Progenitor cell of endocrine pancreas (in vitro differentiated cells): Measurements from ENCODE around the gene TFEB. TPM values are rescaled to one million over a fixed set of nuclear protein-coding genes. Genes with fewer than 3 reads are reported as not detected.
A peak's percentile ranks its signal among the peaks of the same experiment; 100 is the strongest.

Source experiments
- DNase-seq: peaks from one replicate; pipeline ENCODE4 v3.0.0; 2021; ENCODE audit warnings: low spot score; ENCODE audit not compliant: unreplicated experiment
- H3K27ac Mint-ChIP-seq: 2 replicates; pipeline ENCODE4 v1.8.0; 2021; ENCODE audit warnings: mild to moderate bottlenecking, moderate library complexity, mixed read lengths
- H3K27me3 Mint-ChIP-seq: 2 replicates; pipeline ENCODE4 v1.8.0; 2021; ENCODE audit warnings: mixed read lengths
- H3K36me3 Mint-ChIP-seq: 2 replicates; pipeline ENCODE4 v1.8.0; 2022; ENCODE audit warnings: mixed read lengths; ENCODE audit not compliant: insufficient read depth
- H3K4me1 Mint-ChIP-seq: 2 replicates; pipeline ENCODE4 v1.8.0; 2021; ENCODE audit warnings: low read depth, mixed read lengths
- H3K4me3 Mint-ChIP-seq: 2 replicates; pipeline ENCODE4 v1.8.0; 2021; ENCODE audit warnings: low read depth, mild to moderate bottlenecking, moderate library complexity, mixed read lengths
- H3K9me3 Mint-ChIP-seq: 2 replicates; pipeline ENCODE4 v1.8.0; 2021; ENCODE audit warnings: low read depth, mixed read lengths
- total RNA-seq: library from RNA; stranded (reverse); gene quantifications from 2 replicates; pipeline ENCODE4 v1.2.1, GENCODE V29; 2021
- TF ChIP-seq, protein P1 (sequence below): fragments of 200-600 bp; sonication (generic); IDR thresholded peaks from one replicate; pipeline ENCODE4 v1.5.0; 2021; ENCODE audit warnings: antibody characterized with exemption, mild to moderate bottlenecking; ENCODE audit not compliant: unreplicated experiment

The TFEB gene
- total RNA-seq, 1 donor from 2014 or later = 0.48 TPM

DNA sequence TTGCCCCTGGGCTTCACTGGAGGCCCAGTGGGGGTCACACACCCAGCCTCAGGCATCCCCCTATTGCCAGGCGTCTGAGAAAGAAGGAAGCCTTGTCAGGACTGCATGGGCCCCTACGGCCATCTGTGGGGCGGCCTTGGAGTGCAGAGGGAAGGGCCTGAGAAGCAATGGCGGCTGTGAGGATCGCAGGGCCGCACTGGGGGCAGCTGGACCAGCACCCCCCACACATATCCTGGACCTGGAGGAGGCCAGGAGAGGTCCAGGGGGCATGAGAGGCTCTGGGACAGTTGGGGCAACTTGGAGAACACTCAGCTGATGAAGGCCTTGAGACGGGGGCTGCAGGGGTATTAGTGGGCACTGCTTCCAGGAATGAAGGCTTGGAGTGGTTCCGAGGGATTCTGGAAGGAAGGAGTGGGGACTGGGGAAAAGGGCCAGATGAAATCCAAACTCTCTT is 80.7 kb downstream of the TFEB start:
- no peak overlapping the region for H3K27ac Mint-ChIP-seq
- TF ChIP-seq, protein P1, sequence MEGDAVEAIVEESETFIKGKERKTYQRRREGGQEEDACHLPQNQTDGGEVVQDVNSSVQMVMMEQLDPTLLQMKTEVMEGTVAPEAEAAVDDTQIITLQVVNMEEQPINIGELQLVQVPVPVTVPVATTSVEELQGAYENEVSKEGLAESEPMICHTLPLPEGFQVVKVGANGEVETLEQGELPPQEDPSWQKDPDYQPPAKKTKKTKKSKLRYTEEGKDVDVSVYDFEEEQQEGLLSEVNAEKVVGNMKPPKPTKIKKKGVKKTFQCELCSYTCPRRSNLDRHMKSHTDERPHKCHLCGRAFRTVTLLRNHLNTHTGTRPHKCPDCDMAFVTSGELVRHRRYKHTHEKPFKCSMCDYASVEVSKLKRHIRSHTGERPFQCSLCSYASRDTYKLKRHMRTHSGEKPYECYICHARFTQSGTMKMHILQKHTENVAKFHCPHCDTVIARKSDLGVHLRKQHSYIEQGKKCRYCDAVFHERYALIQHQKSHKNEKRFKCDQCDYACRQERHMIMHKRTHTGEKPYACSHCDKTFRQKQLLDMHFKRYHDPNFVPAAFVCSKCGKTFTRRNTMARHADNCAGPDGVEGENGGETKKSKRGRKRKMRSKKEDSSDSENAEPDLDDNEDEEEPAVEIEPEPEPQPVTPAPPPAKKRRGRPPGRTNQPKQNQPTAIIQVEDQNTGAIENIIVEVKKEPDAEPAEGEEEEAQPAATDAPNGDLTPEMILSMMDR = no peak
- peaks cover 10% of the 10 kb centered on the region for H3K36me3 Mint-ChIP-seq
- peaks cover 6% of the 10 kb centered on the region for H3K4me1 Mint-ChIP-seq
- DNase-seq = no peak
- H3K4me3 Mint-ChIP-seq = no peak overlapping the region
- no peaks in the 10 kb centered on the region for H3K9me3 Mint-ChIP-seq
- peaks cover 12% of the 10 kb centered on the region for H3K27me3 Mint-ChIP-seq

DNA sequence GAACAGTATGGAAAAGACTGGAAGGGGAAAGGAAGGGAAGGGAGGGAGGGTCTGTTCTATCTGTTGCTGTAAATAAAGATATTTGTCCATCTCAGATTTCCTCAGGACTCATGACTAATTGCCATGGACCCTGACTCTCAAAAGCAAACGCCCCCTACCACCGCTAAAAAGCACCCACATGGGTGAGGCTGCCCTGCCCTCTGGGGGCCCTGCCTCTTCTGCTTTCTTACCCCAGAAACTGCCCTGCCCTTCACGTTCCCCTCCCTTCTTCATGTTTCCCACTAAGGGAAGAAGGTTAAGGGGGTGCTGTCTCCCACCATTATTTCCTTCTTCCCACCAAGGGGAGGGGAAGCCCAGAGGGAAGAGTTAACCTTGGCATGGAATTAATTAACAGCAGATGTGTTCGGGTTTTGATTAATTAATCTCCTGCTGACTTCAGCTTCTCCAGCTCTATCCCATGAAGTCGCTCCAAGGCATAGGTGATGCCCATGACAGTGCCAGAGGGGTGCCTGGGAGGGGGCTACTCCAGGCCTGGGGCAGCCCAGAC is 81.2 kb downstream of the TFEB start:
- H3K9me3 Mint-ChIP-seq = no peaks in the 10 kb centered on the region
- peaks cover 6% of the 10 kb centered on the region for H3K4me1 Mint-ChIP-seq
- DNase-seq = no peak
- no peak overlapping the region for H3K4me3 Mint-ChIP-seq
- TF ChIP-seq, protein P1 = no peak
- H3K27ac Mint-ChIP-seq = no peak overlapping the region
- peaks cover 13% of the 10 kb centered on the region for H3K36me3 Mint-ChIP-seq
- peaks cover 12% of the 10 kb centered on the region for H3K27me3 Mint-ChIP-seq

DNA sequence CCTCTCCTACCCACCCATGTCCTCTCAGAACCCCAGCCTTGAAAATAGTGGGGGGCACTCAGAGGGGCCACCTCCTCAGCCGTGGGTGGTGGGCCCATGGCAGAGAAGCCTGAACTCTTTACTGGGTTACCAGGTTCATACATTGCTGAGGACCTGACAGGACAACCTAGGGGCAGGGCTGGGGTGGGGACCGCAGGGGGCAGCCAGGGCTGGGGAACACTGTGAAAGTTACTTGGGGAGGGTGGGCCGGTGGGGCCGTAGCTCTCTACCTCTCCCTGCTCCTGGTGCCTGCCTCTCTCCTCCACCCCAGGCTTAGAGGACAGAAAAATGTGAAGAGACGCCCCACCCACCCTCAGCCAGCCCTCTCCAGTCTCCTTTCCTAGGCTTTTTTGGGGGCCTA is 81.7 kb downstream of the TFEB start:
- no peak for DNase-seq
- Mint-ChIP-seq H3K9me3 (no peaks in the 10 kb centered on the region), H3K27me3 (peaks cover 9% of the 10 kb centered on the region), H3K36me3 (peaks cover 13% of the 10 kb centered on the region), H3K4me1 (peaks cover 6% of the 10 kb centered on the region), H3K4me3 (no peak overlapping the region), H3K27ac (no peak overlapping the region)
- TF ChIP-seq, protein P1 = no peak

DNA sequence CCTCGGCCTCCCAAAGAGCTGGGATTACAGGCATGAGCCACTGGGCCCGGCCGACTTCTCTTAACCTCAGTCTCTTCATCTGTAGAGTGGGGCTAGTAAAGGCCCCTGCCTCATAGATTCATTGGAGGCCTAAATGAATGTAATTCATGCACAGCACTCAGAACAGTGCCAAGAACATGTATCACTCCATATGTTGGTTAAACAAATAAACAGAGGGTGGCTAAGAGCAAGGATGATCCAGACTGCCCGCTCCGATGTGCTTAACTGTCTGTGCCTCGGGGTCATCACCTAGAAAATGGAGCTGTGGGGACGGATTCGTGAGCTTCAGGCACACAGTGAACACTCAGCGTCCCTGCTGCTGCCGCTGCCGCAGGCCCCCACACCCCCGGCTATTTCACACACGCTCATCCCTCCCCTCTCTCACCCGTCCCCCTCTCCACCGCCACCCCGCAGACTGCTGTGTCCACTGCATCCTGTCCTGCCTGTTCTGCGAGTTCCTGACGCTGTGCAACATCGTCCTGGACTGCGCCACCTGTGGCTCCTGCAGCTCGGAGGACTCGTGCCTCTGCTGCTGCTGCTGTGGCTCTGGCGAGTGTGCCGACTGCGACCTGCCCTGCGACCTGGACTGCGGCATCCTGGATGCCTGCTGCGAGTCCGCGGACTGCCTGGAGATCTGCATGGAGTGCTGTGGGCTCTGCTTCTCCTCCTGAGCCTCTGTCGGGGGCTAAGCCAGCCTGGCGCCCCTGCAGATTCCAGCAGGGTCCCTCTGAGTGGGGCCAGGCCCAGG is 82.3 kb downstream of the TFEB start:
- no peak overlapping the region for H3K4me3 Mint-ChIP-seq

DNA sequence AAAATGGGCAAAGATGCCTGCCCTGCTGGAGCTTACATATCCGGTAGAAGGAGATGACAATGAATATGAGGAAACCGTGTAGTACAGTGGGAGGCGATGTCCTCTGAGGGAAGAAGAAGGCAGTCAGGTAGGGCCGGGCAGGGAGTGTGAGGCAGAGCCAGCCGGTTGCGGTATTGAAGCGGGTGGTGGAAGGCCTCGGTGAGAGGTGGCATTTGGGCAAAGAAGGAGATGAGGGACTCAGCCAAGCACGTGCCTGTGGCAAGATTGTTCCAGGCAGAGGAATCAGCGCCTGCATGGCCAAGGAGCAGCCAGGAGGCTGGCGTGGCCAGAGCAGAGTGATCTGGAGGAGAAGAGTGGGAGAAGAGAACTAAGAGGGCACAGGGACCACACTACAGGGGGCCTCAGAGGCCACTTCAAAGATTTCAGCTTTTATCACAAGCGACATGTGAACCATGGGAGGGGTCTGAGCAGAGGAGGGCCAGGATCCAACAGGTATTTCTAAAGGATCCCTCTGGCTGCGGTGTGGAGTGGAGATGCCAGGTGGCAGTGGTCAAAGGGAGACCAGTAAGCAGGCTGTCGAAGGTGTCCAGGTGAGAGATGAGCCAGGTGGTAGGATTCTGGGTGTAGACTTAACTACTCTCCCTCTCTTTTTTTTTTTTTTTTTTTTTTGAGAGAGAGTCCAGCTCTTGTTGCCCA is 83.3 kb downstream of the TFEB start:
- TF ChIP-seq, protein P1 = no peak
- H3K27ac Mint-ChIP-seq = peak overlapping the region; percentile 70
- peaks cover 16% of the 10 kb centered on the region for H3K36me3 Mint-ChIP-seq
- no peak overlapping the region for H3K4me3 Mint-ChIP-seq
- DNase-seq = no peak
- H3K27me3 Mint-ChIP-seq = no peaks in the 10 kb centered on the region
- H3K9me3 Mint-ChIP-seq = no peaks in the 10 kb centered on the region
- peaks cover 6% of the 10 kb centered on the region for H3K4me1 Mint-ChIP-seq

More for the DNA sequence above, 82.3 kb downstream of the TFEB start:
- Mint-ChIP-seq H3K36me3 (peaks cover 15% of the 10 kb centered on the region), H3K9me3 (no peaks in the 10 kb centered on the region), H3K27me3 (peaks cover 4% of the 10 kb centered on the region), H3K4me1 (peaks cover 6% of the 10 kb centered on the region), H3K27ac (peak overlapping the region; percentile 46)
- DNase-seq = no peak
- TF ChIP-seq, protein P1 = no peak
